Pancreas (tissue), 10 donors: Measurements from ENCODE around the gene TSPAN7. TPM values are rescaled to one million over a fixed set of nuclear protein-coding genes. Genes with fewer than 3 reads are reported as not detected.

Source experiments
- ATAC-seq, 4 donors: fragments of 200-7000 bp; cut with Tn5 transposase; one replicate each; pipeline versions ENCODE4 v1.8.0 to v1.9.1; 2020; ENCODE audit warnings: mild to moderate bottlenecking in 4 of 4, moderate library complexity in 4 of 4
- DNase-seq, 6 donors: peaks; one replicate each; pipeline ENCODE4 v3.0.0-alpha.2; 2020
- FAIRE-seq: peaks from 2 replicates; lab custom pipeline; 2012; peaks lifted over from hg19 to GRCh38; lab: Jason Lieb, UNC
- H3K27ac ChIP-seq, 4 donors: fragments of 200-600 bp; sonication (generic); 1 replicate in 3 of 4; 2 replicates in 1 of 4; pipeline versions ENCODE4 v1.5.0 to v1.8.0; 2020
- H3K27me3 ChIP-seq, 4 donors: fragments of 200-600 bp; one replicate each; pipeline ENCODE4 v1.8.0; 2021
- H3K36me3 ChIP-seq, 3 donors: fragments of 200-600 bp; sonication (generic) in 1 of 3; one replicate each; pipeline versions ENCODE4 v1.5.0 to v1.8.0; 2020 to 2021
- H3K4me1 ChIP-seq, 3 donors: fragments of 200-600 bp; one replicate each; pipeline ENCODE4 v1.8.0; 2021
- H3K4me3 ChIP-seq, 4 donors: fragments of 200-600 bp; sonication (generic) in 2 of 4; one replicate each; pipeline versions ENCODE4 v1.5.0 to v1.8.0; 2020 to 2021
- H3K9me3 ChIP-seq, 4 donors: fragments of 200-600 bp; one replicate each; pipeline ENCODE4 v1.8.0; 2021
- CTCF ChIP-seq, 4 donors: fragments of 200-600 bp; sonication (generic) in 3 of 4; IDR thresholded peaks; one replicate each; pipeline versions ENCODE4 v1.5.0 to v1.8.0; 2021; ENCODE audit warnings: antibody characterized with exemption in 4 of 4
- WGBS, 2 donors: extraction: QIAGEN DNeasy Blood & Tissue Kit; methylation state at CpG; one replicate each; pipeline ENCODE4 v1.1.7; 2013; 5-methylcytosine and 5-hydroxymethylcytosine counted together
- intact Hi-C, 3 donors: fragments of 100-400 bp; cut with DNase I; formaldehyde crosslinking; loops; one replicate each; pipeline versions ENCODE4 v1.11.1 to v1.14.2; 2022
- polyA plus RNA-seq, 2 donors: library from polyadenylated mRNA; stranded (reverse); fragments of 200-250 nt; gene quantifications; one replicate each; pipeline ENCODE4 v1.2.3, GENCODE V29; 2013
- total RNA-seq, 6 donors: library from RNA; stranded (reverse); fragmentation: NEBNext Ultra II Directional in 4 of 6; extraction: Animal tissue kit (Norgen Biotek cat#: 25700) in 4 of 6; gene quantifications; one replicate each; pipeline versions ENCODE4 v1.2.1 to v1.2.4, GENCODE V29; 2021 to 2023
- donor health status: healthy with polysubstance abuse.
- donor health status: DM: no; HTN: no; CAD: no; lungs with moderate emphysema.
- donor health status: DM: no; HTN: no; CAD: no.
- donor health status: control.
- donor health status: control.
- donor health status: Bipolar disorder and iron deficiency.
- donor health status: DM: yes; HTN: yes; CAD: no.
- donor health status: DM: no; HTN: no; CAD: no.
- donor health status: DM: no; HTN: no; CAD: no.
- donor health status: DM: yes; HTN: yes; CAD: no.

TSPAN7 gene
- total and polyA plus RNA-seq, 8 donors: 5.3 to 68.1 (median 12.7) TPM

DNA sequence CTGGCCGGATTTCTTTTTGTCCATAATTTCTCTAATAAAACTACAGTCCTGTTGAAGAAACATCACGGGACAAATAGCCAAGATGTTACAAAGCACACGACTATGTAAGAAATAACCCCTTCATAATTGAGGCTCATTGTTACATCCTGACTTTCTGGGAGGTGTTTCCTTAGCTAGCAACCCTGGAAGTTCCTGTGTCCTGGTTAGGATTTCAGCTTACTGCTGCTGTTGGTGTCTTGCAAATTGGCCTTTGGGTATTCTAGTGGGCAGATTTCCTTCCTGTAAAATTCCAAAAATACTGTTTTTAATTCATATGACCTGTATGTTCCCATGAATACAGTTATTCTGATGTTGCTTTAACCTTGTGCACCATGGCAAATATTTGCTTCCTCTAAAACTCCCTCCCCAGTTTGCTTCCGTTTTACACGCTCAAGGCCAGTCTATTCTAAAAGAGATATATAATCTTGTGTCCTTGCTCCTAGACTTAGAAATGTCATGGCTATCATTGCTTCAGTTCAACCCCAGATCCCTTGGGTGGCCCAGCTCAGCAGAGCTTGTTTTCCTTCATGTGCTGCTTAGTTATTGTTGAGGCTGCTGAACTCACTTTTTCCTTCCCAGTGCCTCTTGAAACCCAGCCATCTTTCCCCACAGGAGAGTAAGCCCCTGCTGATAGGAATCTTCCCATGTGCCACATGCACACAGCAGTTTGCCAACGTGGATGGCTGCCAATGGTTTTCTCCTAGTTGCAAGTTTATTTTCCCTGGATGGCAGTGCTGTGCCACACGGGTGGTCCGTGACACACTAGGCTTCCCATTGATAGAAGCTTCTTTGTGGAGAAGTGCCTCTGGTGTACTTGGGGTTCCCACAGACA is 75.8 kb downstream of the TSPAN7 start:
- no peaks in the 10 kb centered on the region for H3K36me3 ChIP-seq
- no peaks in the 10 kb centered on the region for H3K4me1 ChIP-seq
- H3K27me3 ChIP-seq: peaks cover 0 to 10% (median 0%) of the 10 kb centered on the region in 4 donors
- TF ChIP-seq CTCF (IDR thresholded peaks at IDR 0.05): no peak
- no peak overlapping the region for H3K4me3 ChIP-seq
- H3K9me3 ChIP-seq: no peaks in the 10 kb centered on the region
- intact Hi-C loops: no loop called here
- FAIRE-seq (no peak), DNase-seq (peak in 5 of 6 donors; percentile 33 to 73 (median 58)), ATAC-seq (peak; percentile 74 to 84 (median 80))
- 37% methylated on average over 8 of the region's 8 CpGs for WGBS, 2 donors
- H3K27ac ChIP-seq: peak overlapping the region in 1 of 4 donors; percentile 40

- TF ChIP-seq CTCF (IDR thresholded peaks at IDR 0.05): no peak
- Histone ChIP-seq H3K4me1 (no peaks in the 10 kb centered on the region), H3K9me3 (no peaks in the 10 kb centered on the region), H3K36me3 (no peaks in the 10 kb centered on the region), H3K4me3 (no peak overlapping the region), H3K27ac (no peak overlapping the region), H3K27me3 (no peaks in the 10 kb centered on the region)
- WGBS, 2 donors: 60 to 74% methylated on average over 5 of the region's 5 CpGs
- no peak for ATAC-seq
- no peak for DNase-seq
- FAIRE-seq: no peak
- intact Hi-C loops: no loop called here
Observed at GRCh38 chrX:38638952-38639529, 77.7 kb downstream of the TSPAN7 start.

DNA sequence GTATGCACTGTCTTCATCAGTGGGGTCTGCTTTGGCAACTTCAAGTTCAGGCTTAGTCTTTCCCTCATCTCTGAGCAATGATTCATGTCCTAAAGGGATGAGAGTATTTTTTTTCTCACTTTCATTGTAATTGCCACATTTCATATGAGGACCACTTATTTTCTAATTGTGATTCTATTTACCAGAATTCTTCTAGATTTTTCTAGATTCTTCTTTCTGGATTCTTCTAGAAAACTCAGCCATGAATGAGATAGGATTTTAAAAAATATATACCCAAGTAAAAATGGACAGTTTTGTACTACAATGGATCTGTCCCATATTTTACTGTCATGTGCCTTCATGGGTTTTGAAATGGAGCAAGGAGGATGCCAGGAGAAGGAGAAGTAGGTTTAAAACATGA is 78.4 kb downstream of the TSPAN7 start:
- Histone ChIP-seq H3K36me3 (no peaks in the 10 kb centered on the region), H3K4me3 (no peak overlapping the region), H3K4me1 (no peaks in the 10 kb centered on the region), H3K27ac (no peak overlapping the region), H3K9me3 (no peaks in the 10 kb centered on the region), H3K27me3 (no peaks in the 10 kb centered on the region)
- TF ChIP-seq CTCF (IDR thresholded peaks at IDR 0.05): no peak
- intact Hi-C loops: no loop called here
- ATAC-seq: no peak
- DNase-seq: no peak
- FAIRE-seq: peak; percentile 17

DNA sequence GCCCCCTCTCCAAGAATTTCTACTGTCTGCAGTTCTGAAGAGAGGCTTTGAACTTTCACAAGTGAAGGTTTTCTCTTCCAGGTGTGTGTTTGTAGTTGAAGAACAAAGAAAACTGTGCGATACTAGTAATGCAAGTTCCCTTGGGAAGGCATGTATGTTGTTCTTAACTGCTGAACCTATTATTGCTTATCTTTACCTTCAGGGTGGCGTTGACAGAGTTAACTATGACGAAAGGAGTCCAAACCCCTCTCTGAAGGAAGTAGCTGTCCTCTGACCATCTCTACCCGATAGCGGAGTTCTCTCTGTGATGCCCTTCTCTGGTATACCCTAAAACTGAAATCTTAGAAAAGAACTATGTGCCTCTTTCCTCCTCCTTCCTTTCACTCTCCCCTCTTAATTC is 79.9 kb downstream of the TSPAN7 start:
- FAIRE-seq (no peak), DNase-seq (no peak), ATAC-seq (no peak)
- H3K36me3 ChIP-seq: no peaks in the 10 kb centered on the region
- no peaks in the 10 kb centered on the region for H3K27me3 ChIP-seq
- WGBS, 2 donors: 54 to 60% methylated on average over 5 of the region's 5 CpGs
- H3K9me3 ChIP-seq: no peaks in the 10 kb centered on the region
- intact Hi-C loops: no loop called here
- no peaks in the 10 kb centered on the region for H3K4me1 ChIP-seq
- TF ChIP-seq CTCF (IDR thresholded peaks at IDR 0.05): no peak
- no peak overlapping the region for H3K27ac ChIP-seq
- no peak overlapping the region for H3K4me3 ChIP-seq

- no peak for FAIRE-seq
- no peak for TF ChIP-seq CTCF (IDR thresholded peaks at IDR 0.05)
- Histone ChIP-seq H3K4me3 (no peak overlapping the region), H3K36me3 (no peaks in the 10 kb centered on the region), H3K4me1 (no peaks in the 10 kb centered on the region), H3K9me3 (no peaks in the 10 kb centered on the region), H3K27ac (no peak overlapping the region), H3K27me3 (no peaks in the 10 kb centered on the region)
- intact Hi-C loops: no loop called here
- ATAC-seq: no peak
- DNase-seq: no peak
- WGBS, 2 donors: 73 to 84% methylated on average over 1 of the region's 1 CpG
Observed at GRCh38 chrX:38643903-38644302, 82.6 kb downstream of the TSPAN7 start.
